Measurements from ENCODE around the gene MTX3. TPM values are rescaled to one million over a fixed set of nuclear protein-coding genes. Genes with fewer than 3 reads are reported as not detected.

Gene MTX3
- total RNA-seq, 1 experiment from 2014 or later = 7.1 TPM

GRCh38 chr5:80037366-80037765, 46.3 kb upstream of the MTX3 start:
- intact Hi-C loops (cut with micrococcal nuclease) = no loop called here
- TF ChIP-seq EZH2 (IDR thresholded peaks at IDR 0.05; ENCODE audit: low read length, unreplicated experiment) (no peak), EZH2phosphoT487 (IDR thresholded peaks at IDR 0.05; ENCODE audit: borderline replicate concordance, low read length) (no peak), CTCF (conservative IDR thresholded peaks at IDR 0.05; ENCODE audit: low read depth, low read length) (no peak)
- H4K20me1 ChIP-seq (ENCODE audit: low read length) = no peaks in the 10 kb centered on the region
- H3K4me3 ChIP-seq (ENCODE audit: low read length) = no peak overlapping the region
- H3K36me3 ChIP-seq (ENCODE audit: low read depth, low read length) = no peaks in the 10 kb centered on the region
- H2AFZ ChIP-seq (ENCODE audit: low read length) = no peak overlapping the region
- H3K4me2 ChIP-seq (ENCODE audit: low read length) = no peak overlapping the region
- no peak for DNase-seq
- no peak overlapping the region for H3K27ac ChIP-seq (ENCODE audit: low read length)
- H3K79me2 ChIP-seq (ENCODE audit: low read length) = no peaks in the 10 kb centered on the region
- no peak for ATAC-seq
- H3K4me1 ChIP-seq (ENCODE audit: insufficient read depth, low read length) = no peaks in the 10 kb centered on the region
- H3K27me3 ChIP-seq (ENCODE audit: low read length) = peaks cover 69% of the 10 kb centered on the region
- no peak overlapping the region for H3K9ac ChIP-seq (ENCODE audit: low read length)
- no TSS peak for BruUV-seq (replicated peaks)
- CTCF ChIA-PET = no interaction called here
- H3K9me2 ChIP-seq (replicated peaks; ENCODE audit: low read length) = no peaks in the 10 kb centered on the region
- no peaks in the 10 kb centered on the region for H3F3A ChIP-seq (ENCODE audit: low read length, unreplicated experiment)
- POLR2A ChIA-PET (ENCODE audit: unreplicated experiment) = no interaction called here
- H3K9me3 ChIP-seq (ENCODE audit: low read length) = no peaks in the 10 kb centered on the region

GRCh38 chr5:80036615-80037014, 45.6 kb upstream of the MTX3 start:
- Histone ChIP-seq H3F3A (ENCODE audit: low read length, unreplicated experiment) (no peaks in the 10 kb centered on the region), H3K4me3 (ENCODE audit: low read length) (no peak overlapping the region), H2AFZ (ENCODE audit: low read length) (no peak overlapping the region), H3K9me3 (ENCODE audit: low read length) (no peaks in the 10 kb centered on the region), H3K4me2 (ENCODE audit: low read length) (no peak overlapping the region), H3K36me3 (ENCODE audit: low read depth, low read length) (no peaks in the 10 kb centered on the region), H3K79me2 (ENCODE audit: low read length) (no peaks in the 10 kb centered on the region), H4K20me1 (ENCODE audit: low read length) (no peaks in the 10 kb centered on the region), H3K27ac (ENCODE audit: low read length) (no peak overlapping the region), H3K27me3 (ENCODE audit: low read length) (peaks cover 62% of the 10 kb centered on the region), H3K4me1 (ENCODE audit: insufficient read depth, low read length) (no peaks in the 10 kb centered on the region), H3K9ac (ENCODE audit: low read length) (no peak overlapping the region), H3K9me2 (replicated peaks; ENCODE audit: low read length) (no peaks in the 10 kb centered on the region)
- CTCF ChIA-PET = no interaction called here
- TF ChIP-seq EZH2phosphoT487 (IDR thresholded peaks at IDR 0.05; ENCODE audit: borderline replicate concordance, low read length) = no peak
- TF ChIP-seq EZH2 (IDR thresholded peaks at IDR 0.05; ENCODE audit: low read length, unreplicated experiment) = no peak
- TF ChIP-seq CTCF (conservative IDR thresholded peaks at IDR 0.05; ENCODE audit: low read depth, low read length) = no peak
- no TSS peak for BruUV-seq (replicated peaks)
- intact Hi-C loops (cut with micrococcal nuclease) = no loop called here
- POLR2A ChIA-PET (ENCODE audit: unreplicated experiment) = no interaction called here
- ATAC-seq = no peak
- no peak for DNase-seq

GRCh38 chr5:80035839-80036238, 44.8 kb upstream of the MTX3 start:
- CTCF ChIA-PET = no interaction called here
- Histone ChIP-seq H3F3A (ENCODE audit: low read length, unreplicated experiment) (no peaks in the 10 kb centered on the region), H3K27me3 (ENCODE audit: low read length) (peaks cover 57% of the 10 kb centered on the region), H3K9ac (ENCODE audit: low read length) (no peak overlapping the region), H3K4me2 (ENCODE audit: low read length) (no peak overlapping the region), H3K36me3 (ENCODE audit: low read depth, low read length) (no peaks in the 10 kb centered on the region), H3K9me2 (replicated peaks; ENCODE audit: low read length) (no peaks in the 10 kb centered on the region), H3K27ac (ENCODE audit: low read length) (no peak overlapping the region), H2AFZ (ENCODE audit: low read length) (no peak overlapping the region), H3K9me3 (ENCODE audit: low read length) (no peaks in the 10 kb centered on the region), H3K4me3 (ENCODE audit: low read length) (no peak overlapping the region), H3K4me1 (ENCODE audit: insufficient read depth, low read length) (no peaks in the 10 kb centered on the region), H3K79me2 (ENCODE audit: low read length) (no peaks in the 10 kb centered on the region), H4K20me1 (ENCODE audit: low read length) (no peaks in the 10 kb centered on the region)
- DNase-seq (no peak), ATAC-seq (no peak)
- POLR2A ChIA-PET (ENCODE audit: unreplicated experiment) = no interaction called here
- intact Hi-C loops (cut with micrococcal nuclease) = no loop called here
- no TSS peak for BruUV-seq (replicated peaks)
- no peak for TF ChIP-seq EZH2 (IDR thresholded peaks at IDR 0.05; ENCODE audit: low read length, unreplicated experiment)
- no peak for TF ChIP-seq CTCF (conservative IDR thresholded peaks at IDR 0.05; ENCODE audit: low read depth, low read length)
- TF ChIP-seq EZH2phosphoT487 (IDR thresholded peaks at IDR 0.05; ENCODE audit: borderline replicate concordance, low read length) = no peak

Measured in PC-3 (cell line).